ENCODE results near the gene DNAJA2. TPM values are rescaled to one million over a fixed set of nuclear protein-coding genes. Genes with fewer than 3 reads are reported as not detected.

DNAJA2 gene
- total and polyA plus RNA-seq, 2 donors (not counting 3 experiments of a cell fraction or from before 2014, with no cell fraction given): 6.4 to 61.4 TPM

- intact Hi-C loops (cut with micrococcal nuclease) (no loop called here), dilution Hi-C loops (cut with MboI; ENCODE audit: extremely low pct_ligation_motif_present, low sequenced_read_pairs) (no loop called here)
- DNase-seq (ENCODE audit: low read depth, low spot score) (no peak), FAIRE-seq (no peak)
- Histone ChIP-seq H3K4me2 (ENCODE audit: insufficient read depth, low read length) (no peak overlapping the region), H3K9ac (replicated peaks; ENCODE audit: extremely low read depth, insufficient read depth, low read length) (no peak overlapping the region), H3K27me3 (ENCODE audit: control insufficient read depth in 2 of 2, insufficient read depth in 2 of 2, low read length in 2 of 2) (no peaks in the 10 kb centered on the region), H4K20me1 (replicated peaks; ENCODE audit: control insufficient read depth, extremely low read depth, insufficient read depth, low read length) (no peaks in the 10 kb centered on the region), H3K27ac (ENCODE audit: insufficient read depth, low read depth, low read length) (no peak overlapping the region), H3K4me3 (replicated peaks in 1 of 3; ENCODE audit: insufficient read depth in 1 of 3, low read depth in 1 of 3, low read length in 3 of 3) (no peak overlapping the region), H2AFZ (ENCODE audit: low read depth, low read length) (no peak overlapping the region), H3K79me2 (ENCODE audit: control insufficient read depth, insufficient read depth, low read length) (no peaks in the 10 kb centered on the region), H3K4me1 (ENCODE audit: control insufficient read depth, extremely low read depth, insufficient read depth, low read length) (no peaks in the 10 kb centered on the region), H3K9me1 (replicated peaks; ENCODE audit: control insufficient read depth, extremely low read depth, insufficient read depth, low read length) (no peaks in the 10 kb centered on the region), H3K9me3 (replicated peaks; ENCODE audit: control insufficient read depth, insufficient read depth, low read length) (no peaks in the 10 kb centered on the region), H3K36me3 (ENCODE audit: control insufficient read depth in 2 of 2, extremely low read depth in 1 of 2, insufficient read depth in 2 of 2, low read length in 2 of 2) (peaks cover 0 to 12% of the 10 kb centered on the region in 2 experiments)
- ChIA-PET POLR2A (no interaction called here), CTCF (interaction anchor here (1.1 to 2.1 kb wide), 2 partner anchors 15 to 70 kb away, joined by 3 to 6 read pairs; no protein-coding TSS in a partner anchor)
- TF ChIP-seq EZH2 (IDR thresholded peaks at IDR 0.05; ENCODE audit: borderline replicate concordance, low read depth, low read length, severe bottlenecking): no peak
- no peak for TF ChIP-seq MYC (IDR thresholded peaks at IDR 0.05; ENCODE audit: low read depth, low read length)
- TF ChIP-seq GATA2 (IDR thresholded peaks at IDR 0.05; ENCODE audit: insufficient read depth, insufficient read length, low read depth, low read length): no peak
- no peak for TF ChIP-seq POLR2AphosphoS5 (IDR thresholded peaks at IDR 0.05; ENCODE audit: insufficient read depth, low read depth, low read length)
- no peak for TF ChIP-seq FOS (IDR thresholded peaks at IDR 0.05; ENCODE audit: borderline replicate concordance, insufficient read depth, low read length)
- TF ChIP-seq MAX (IDR thresholded peaks at IDR 0.05; ENCODE audit: insufficient read depth, insufficient read length): no peak
- no peak for TF ChIP-seq CTCF (IDR thresholded peaks at IDR 0.05; ENCODE audit: extremely low read depth in 1 of 2, insufficient read depth in 1 of 2, low read depth in 1 of 2, low read length in 2 of 2)
- TF ChIP-seq POLR2A (IDR thresholded peaks at IDR 0.05; ENCODE audit: low read depth, low read length): no peak
- TF ChIP-seq JUN (IDR thresholded peaks at IDR 0.05; ENCODE audit: borderline replicate concordance, insufficient read depth, insufficient read length, low read depth): no peak
- no TSS peak for BruUV-seq (replicated peaks)
These were observed 49.8 kb downstream of the DNAJA2 start for GRCh38 chr16:46923513-46924295.
